HG03457 (cell line): ENCODE measurements around the gene COL2A1.

Experiments used
- ATAC-seq: cut with Tn5 transposase; IDR thresholded peaks from one replicate; pipeline ENCODE4 v1.9.1; 2021; ENCODE audit warnings: moderate number of reproducible peaks; ENCODE audit not compliant: unreplicated experiment

COL2A1 gene

GRCh38 chr12:48015954-48016353 lies 11.7 kb upstream of the COL2A1 start:
- ATAC-seq, result no peak

DNA sequence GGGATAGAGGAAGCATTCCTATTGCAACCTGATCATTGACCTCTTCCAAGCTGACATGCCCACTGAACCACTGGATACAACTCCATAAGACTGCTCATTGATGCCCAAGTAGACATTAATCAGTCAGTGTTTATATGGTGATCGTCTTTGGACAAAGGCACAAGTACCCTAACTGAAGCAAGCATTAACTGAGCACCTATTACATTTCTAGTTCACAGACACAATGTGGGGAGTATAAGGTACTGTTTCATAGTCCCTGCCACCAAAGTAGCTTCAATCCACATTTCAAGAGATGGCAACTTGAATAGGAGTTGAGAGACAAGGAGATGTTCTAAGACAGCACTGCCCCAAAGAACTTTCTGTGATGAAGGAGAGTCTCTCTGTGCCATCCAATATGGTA lies 10.9 kb upstream of the COL2A1 start:
- ATAC-seq, result no peak

- no peak for ATAC-seq
Observed at GRCh38 chr12:48013287-48013686, 9.0 kb upstream of the COL2A1 start.

- ATAC-seq, result no peak
Observed at GRCh38 chr12:48012070-48012469, 7.8 kb upstream of the COL2A1 start.

DNA sequence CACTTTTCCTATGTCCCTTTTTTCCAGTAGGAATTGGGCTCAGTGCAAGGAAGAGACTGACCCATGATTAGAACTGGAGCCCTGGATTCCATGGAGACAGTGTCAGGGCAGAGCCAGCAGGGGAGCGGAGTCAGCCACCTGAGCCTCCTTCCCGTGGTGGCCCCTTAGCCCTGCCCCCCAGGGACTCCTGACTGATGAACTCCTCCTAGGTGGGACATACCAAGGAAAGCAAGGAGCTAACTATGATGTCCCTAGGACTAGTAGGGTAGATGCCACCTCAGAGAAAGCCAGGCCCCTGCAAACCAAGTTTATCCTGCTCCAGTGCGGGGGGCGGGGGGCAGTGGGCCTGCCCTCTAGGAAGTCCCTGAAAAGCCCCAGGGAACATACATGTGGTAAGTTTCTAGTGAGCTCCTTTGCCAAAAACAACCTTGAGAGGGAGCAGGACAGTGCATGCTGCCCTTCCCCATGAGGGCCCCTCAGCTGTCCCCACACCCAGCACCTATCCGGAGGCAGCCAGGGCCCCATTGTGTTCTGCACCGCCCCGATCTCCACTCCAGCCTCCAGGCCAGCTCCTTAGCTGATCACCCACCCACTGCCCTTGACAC lies 6.2 kb upstream of the COL2A1 start:
- ATAC-seq, result no peak

DNA sequence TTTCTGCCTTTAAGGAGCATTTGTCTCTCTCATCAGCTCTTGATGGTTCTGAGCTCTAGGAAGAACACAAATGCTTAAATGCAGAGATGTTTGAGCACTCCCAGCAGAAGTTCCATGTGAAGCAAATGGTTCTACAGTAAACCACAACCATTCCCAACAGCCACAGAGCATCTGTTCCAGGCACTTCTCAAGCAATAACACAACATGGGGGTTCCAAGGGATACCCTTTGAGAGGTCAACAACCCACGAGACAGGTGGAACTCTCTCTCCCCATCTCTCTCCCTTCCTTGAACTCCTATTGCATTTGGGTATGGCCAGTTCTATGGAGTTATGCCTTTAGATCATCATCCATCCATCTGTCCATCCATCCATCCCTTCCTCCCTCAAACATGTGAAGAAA lies 5.2 kb upstream of the COL2A1 start:
- no peak for ATAC-seq

DNA sequence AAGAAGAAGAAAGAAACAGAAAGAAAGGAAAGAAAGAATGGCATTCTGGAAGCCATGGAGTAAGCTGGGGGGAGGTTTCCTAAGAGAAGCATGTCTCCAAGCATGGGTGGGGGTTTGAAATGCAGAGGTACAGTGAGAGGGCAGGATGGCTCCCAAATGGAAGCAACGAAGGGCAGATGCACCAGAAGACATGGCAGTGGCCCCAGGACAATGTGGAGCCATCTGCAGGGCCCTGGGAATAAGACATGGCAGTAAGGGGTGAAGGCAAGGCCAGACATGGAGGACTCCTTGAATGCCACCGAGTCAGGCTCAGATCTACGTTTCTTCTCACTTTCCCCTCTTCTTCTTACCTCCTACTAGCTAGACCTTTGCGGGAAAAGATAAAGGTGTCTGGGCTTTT lies 4.7 kb upstream of the COL2A1 start:
- ATAC-seq, result no peak

- no peak for ATAC-seq
Observed at GRCh38 chr12:48008349-48008748, 4.1 kb upstream of the COL2A1 start.

GRCh38 chr12:48007206-48007605 lies 2.9 kb upstream of the COL2A1 start:
- ATAC-seq, result no peak

DNA sequence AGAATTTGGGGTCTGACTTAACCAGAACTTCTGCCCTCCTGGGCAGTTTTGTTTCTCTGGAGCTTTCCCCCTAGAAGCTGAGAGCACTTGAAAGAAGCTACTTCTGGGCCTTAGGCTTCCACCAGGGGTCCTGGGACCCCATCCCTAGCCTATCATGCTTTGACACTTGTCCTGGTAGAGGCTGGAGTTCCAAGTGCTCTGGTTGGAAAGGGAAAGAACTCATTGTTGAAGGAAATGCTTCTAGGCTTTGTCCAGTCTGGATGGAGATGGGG lies 1.4 kb upstream of the COL2A1 start:
- ATAC-seq, result no peak

- ATAC-seq, result no peak
Observed at GRCh38 chr12:48005001-48005749, 899 bp upstream of the COL2A1 start.

- ATAC-seq, result no peak
Observed at GRCh38 chr12:48003226-48004052, 837 bp downstream of the COL2A1 start.

DNA sequence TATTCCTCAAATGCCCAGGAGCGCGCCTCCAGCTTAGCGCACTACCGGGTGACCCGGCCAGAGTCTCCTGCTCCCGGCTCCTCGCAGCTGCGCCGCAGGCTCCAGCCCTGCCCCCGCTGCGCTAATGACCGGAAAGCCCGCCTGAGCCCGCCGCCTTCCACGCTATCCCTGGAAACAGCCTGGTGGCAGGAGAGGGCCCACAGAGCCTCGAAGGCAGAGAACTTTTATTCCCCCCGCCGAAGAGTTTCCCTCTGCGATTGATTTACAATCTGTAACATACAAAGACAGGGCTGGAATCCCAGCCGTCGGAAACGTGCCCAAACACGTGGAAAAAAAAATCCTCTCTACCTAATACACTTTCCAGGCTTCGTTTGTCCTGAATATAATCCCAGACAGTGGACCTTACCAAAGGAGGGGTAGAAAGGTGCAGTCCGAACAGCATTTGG lies 1.5 kb downstream of the COL2A1 start:
- no peak for ATAC-seq

DNA sequence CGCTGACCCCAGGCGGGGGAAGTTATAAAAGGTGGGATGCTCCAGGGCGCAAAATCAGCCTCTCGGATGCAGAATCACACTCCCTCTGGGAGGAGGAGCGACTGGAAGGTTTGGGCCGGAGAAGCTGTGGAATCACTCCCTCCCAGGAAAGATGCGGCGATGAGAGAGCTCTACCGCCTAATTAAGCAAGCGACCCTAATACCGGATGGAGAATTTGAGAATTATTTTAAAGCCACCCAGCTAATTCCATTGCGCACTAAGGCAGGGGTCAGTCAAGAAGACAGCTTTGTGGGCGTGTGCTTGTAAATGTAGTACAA lies 1.9 kb downstream of the COL2A1 start:
- ATAC-seq, result no peak

- ATAC-seq, result no peak
Observed at GRCh38 chr12:48001505-48002413, 2.5 kb downstream of the COL2A1 start.

GRCh38 chr12:48000878-48001504 lies 3.3 kb downstream of the COL2A1 start:
- no peak for ATAC-seq

- no peak for ATAC-seq
Observed at GRCh38 chr12:47999816-48000215, 4.5 kb downstream of the COL2A1 start.

- no peak for ATAC-seq
Observed at GRCh38 chr12:47997321-47997720, 7.0 kb downstream of the COL2A1 start.

- ATAC-seq, result no peak
Observed at GRCh38 chr12:47995981-47996401, 8.3 kb downstream of the COL2A1 start.

- no peak for ATAC-seq
Observed at GRCh38 chr12:47993491-47993890, 10.8 kb downstream of the COL2A1 start.

GRCh38 chr12:47992776-47993175 lies 11.5 kb downstream of the COL2A1 start:
- no peak for ATAC-seq
